ENCODE results near the gene EFNA3. TPM values are rescaled to one million over a fixed set of nuclear protein-coding genes. Genes with fewer than 3 reads are reported as not detected.

The EFNA3 gene
- polyA plus RNA-seq, 3 donors: 4.8 to 6.5 (median 6.1) TPM

DNA sequence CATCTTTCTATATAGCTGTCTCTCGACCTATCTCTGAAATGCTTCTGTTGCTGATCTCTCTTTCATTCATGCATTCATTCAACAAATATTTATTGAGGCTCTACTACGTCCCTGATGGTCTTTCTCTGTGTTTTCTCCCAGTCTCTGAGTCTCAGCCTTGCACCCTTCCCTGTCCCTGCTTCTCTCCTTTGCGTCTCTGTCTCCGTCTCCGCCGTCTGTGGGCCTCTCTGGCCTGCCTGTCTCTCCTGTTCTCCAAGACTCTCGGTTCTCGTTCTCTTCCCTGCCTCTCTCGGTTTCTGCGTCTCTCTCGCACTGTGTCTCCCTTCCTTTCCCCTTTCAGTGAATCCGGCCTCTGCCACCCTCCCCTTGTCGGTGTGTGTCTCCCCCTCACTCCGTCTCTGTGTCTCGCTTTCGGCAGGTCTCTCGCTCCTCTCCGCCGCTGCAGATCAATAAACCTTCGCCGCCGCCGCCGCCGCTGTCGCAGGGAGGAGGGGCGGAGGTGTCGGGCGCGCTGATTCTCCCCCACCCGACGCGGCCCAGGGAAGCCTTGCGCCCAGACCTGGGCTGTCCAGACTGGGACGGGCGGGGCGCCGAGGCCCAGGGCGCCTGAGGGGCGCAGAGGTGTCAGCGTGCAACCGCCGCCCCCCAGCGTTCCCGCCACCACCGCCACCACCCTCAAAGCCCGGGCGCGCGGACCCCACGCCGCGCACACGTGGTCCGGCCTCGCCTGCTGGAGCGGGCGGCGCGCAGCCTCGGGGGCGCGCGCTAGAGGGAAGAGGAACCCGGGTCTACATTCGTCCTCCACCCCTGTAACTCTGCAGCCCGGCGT is 3.0 kb downstream of the EFNA3 start:
- no peak for DNase-seq (ENCODE audit: low read depth in 3 of 3, low spot score in 2 of 3)

DNA sequence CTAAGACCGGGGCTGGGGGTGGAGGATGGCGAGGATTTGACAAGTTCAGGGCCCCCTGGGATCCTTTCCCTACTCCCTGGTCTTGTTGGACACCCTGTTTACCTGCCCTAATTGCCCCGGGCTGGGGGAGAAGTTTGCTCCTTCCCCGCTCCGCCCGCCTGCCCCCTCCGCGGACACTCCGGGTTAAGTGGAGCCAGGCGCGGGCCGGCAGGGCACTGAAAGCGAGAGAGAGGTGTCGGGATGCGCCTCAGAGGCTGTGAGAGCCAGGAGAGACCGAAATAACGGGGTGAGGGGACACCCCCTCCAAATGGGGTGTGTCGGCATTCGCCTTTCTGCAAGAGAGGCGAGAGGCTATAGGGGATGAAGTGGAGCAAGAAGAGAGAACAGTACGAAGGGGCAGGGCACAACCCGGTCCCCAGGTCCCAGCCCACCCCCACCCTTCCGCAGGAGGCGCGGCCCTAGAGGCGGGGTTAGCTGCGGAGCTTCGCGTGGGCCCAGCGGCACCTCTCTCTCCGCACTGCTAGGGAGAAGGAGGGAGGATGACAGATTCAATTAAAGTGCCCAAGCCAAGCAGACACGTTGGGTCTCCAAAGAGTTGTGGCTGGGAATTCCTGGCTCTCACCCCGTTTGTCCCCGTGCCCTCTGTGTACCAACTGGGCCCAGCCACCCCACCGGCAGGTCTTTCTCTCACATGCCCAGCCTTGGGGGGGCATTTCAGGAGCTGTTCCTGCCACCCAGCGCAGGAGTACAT is 3.8 kb downstream of the EFNA3 start:
- no peak for DNase-seq (ENCODE audit: low read depth in 3 of 3, low spot score in 2 of 3)

DNA sequence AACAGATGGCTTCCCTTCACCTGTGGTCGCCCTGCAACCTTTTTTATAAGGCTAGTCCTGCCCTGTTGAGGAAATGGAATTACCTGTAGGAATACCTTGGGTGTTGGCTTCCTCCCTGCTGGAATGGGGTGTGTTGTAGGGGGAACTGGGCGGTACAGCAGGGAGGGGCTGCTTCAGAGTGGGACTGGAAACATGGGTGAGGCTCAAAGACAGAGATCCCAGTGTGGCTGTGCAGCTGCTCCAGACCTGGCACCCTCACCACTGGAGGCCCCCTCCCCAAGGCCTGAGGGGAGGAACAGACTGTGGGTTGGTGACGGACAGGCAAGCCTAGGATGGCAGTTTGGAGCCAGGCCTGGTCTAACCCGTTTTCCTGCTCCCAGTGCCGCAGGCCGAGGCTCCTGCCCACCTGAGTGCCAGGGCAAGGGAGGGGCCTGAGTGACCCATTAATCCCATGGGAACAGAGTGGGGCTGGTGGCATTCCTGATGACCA is 4.5 kb downstream of the EFNA3 start:
- DNase-seq (ENCODE audit: low read depth in 3 of 3, low spot score in 2 of 3): no peak

DNA sequence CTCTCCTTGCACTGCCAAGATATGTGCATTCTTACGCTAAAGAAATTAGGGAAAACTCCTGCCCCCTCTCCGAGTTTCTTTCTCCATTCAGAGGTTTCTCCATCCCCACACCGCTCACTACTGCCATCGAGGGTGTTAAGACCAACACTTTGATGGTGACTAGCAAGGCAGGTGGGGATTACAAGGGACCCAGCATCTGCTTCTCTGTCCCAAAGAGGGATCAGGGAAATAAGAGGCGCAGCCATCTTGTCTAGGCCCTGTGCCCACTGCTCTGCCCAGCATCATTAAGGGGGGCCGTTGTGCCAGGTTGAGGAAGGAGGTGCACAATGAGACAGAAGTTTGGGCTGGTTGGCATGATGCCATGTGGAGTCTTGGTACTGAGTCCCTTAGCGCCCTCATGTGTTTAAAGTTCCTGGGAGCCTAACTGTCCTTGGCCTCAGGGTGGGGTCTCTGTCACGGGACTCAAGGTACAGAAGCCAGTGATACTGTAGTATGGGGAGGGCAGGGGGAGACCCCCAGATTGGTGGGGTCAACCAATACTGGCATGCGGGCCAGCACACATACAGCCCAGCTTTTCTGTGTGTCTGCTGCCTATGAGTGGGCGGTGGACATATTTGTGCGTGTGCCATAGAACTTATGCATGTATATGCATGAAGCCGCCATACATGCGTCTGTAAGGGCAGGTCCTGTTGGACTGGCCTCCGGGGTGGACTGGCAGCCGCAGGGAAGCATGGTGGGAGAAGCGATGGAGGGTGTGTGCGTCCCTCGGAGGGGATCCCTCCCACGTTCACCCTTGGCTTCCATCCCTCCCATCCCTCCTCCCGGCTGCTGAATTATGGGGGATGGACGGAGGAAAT is 5.5 kb downstream of the EFNA3 start:
- no peak for DNase-seq (ENCODE audit: low read depth in 3 of 3, low spot score in 2 of 3)

DNA sequence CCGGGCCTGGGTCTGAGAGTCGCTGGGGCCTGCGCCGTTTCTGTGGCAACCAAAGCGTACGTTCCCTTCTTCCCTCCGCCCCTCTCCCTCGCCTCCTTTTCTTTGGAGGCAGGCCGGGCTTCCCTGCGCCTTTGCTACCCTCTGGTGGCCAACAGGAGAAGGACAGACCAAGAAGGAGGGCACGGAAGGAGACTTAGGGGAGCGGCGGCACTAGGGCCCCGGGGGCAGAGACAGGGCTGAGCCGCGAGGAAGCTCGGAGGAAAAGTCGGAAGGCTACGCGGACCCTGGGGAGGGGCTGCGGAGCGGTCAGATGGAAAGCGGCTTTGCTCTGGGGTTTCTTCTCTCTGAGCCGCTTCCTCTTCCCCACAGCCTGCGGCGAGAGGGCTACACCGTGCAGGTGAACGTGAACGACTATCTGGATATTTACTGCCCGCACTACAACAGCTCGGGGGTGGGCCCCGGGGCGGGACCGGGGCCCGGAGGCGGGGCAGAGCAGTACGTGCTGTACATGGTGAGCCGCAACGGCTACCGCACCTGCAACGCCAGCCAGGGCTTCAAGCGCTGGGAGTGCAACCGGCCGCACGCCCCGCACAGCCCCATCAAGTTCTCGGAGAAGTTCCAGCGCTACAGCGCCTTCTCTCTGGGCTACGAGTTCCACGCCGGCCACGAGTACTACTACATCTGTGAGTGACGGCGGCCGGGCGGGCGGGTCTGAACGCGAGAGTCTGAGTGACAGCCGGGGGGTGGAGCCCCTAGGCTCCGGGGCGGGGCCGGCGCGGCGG is 6.3 kb downstream of the EFNA3 start:
- peak; percentile 93 to 99 (median 94) for DNase-seq (ENCODE audit: low read depth in 3 of 3, low spot score in 2 of 3)

DNA sequence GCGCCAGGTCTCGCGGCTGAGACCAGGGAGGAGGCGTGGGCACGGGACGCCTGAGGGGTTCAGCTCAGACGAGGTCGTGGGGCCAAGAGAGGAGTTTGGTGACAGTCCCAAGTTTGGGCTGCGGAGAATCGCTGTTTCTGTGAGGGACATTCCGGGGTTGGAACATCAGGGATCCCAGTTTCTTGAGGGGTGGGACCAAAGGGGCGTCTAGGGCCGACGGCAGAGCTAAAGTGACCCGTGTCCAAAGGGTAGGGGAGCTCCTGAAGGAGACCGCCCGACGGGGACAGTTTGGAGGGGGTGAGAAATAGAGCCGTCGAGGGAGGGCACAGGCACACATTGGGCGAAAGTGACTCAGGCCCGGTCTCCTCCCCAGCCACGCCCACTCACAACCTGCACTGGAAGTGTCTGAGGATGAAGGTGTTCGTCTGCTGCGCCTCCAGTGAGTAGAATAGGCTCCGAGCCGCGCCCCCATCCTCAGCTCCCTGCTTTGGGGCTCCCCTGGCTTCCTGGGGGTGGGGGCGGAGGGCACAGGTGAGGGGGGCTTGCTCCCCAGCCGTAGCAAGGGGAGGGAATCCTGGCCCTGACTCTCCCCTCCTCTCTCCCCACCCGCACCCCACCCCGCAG is 7.0 kb downstream of the EFNA3 start:
- DNase-seq (ENCODE audit: low read depth in 3 of 3, low spot score in 2 of 3): no peak

DNA sequence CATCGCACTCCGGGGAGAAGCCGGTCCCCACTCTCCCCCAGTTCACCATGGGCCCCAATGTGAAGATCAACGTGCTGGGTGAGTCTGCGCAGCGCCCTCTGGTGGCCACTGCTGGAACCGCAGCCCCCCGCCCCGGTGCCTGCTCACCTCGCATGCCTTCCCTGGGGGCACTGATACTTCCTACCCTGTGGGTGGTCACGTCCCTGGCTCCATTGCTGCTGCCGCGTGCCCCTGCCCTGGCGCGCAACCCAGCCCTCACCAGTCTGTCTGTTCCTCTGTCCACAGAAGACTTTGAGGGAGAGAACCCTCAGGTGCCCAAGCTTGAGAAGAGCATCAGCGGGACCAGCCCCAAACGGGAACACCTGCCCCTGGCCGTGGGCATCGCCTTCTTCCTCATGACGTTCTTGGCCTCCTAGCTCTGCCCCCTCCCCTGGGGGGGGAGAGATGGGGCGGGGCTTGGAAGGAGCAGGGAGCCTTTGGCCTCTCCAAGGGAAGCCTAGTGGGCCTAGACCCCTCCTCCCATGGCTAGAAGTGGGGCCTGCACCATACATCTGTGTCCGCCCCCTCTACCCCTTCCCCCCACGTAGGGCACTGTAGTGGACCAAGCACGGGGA is 7.6 kb downstream of the EFNA3 start:
- no peak for DNase-seq (ENCODE audit: low read depth in 3 of 3, low spot score in 2 of 3)

DNA sequence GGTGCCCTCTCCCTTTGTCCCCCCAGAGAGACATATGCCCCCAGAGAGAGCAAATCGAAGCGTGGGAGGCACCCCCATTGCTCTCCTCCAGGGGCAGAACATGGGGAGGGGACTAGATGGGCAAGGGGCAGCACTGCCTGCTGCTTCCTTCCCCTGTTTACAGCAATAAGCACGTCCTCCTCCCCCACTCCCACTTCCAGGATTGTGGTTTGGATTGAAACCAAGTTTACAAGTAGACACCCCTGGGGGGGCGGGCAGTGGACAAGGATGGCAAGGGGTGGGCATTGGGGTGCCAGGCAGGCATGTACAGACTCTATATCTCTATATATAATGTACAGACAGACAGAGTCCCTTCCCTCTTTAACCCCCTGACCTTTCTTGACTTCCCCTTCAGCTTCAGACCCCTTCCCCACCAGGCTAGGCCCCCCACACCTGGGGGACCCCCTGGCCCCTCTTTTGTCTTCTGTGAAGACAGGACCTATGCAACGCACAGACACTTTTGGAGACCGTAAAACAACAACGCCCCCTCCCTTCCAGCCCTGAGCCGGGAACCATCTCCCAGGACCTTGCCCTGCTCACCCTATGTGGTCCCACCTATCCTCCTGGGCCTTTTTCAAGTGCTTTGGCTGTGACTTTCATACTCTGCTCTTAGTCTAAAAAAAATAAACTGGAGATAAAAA is 8.4 kb downstream of the EFNA3 start:
- DNase-seq (ENCODE audit: low read depth in 3 of 3, low spot score in 2 of 3): no peak

DNA sequence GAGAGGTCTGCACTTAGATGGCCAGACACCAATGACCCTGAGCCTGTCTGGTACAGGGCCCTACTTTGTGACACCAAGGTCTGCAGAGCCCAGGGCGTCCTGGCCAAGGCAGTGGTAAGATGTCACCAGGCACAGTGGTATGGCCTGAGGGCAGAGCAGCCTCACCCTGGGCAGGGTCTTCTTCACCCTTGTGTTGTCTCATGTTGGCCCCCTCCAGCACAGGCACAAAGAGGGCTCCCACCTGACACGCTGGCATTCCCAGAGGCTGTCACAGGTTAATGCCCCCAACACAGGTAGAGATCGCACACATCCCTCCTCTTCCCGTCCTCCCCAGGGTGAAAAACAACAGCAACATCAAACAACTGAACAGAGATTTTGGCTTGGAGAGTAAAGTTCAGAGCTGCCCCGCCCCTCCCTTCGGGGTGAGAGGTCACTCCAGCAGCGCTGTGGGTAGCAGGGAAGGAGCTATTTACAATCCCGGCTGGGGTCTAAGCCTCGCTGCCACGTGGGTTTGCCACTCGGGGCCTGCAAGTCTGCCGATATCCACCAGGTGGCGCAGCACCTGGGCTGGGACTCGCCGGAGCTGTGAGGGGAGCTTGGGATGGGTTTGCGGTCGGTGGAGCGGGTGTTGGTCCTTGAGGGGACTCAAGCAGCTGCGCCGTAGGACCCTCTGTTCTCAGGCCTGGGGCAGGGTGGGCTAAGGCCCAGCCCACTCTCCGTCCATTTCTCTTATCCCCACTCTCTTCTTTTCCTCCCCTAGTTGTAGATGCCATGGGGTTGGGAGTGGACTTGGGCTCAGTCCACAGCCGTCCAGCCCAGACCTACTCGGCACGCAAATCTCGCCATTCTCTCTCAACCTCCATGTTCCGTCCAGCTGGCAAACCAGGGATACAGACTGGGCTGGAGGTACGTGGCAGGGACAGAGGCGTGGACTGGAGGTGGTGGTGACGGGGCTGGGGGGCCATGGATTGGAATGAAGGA is 12.7 kb downstream of the EFNA3 start:
- no peak for DNase-seq (ENCODE audit: low read depth in 3 of 3, low spot score in 2 of 3)

DNA sequence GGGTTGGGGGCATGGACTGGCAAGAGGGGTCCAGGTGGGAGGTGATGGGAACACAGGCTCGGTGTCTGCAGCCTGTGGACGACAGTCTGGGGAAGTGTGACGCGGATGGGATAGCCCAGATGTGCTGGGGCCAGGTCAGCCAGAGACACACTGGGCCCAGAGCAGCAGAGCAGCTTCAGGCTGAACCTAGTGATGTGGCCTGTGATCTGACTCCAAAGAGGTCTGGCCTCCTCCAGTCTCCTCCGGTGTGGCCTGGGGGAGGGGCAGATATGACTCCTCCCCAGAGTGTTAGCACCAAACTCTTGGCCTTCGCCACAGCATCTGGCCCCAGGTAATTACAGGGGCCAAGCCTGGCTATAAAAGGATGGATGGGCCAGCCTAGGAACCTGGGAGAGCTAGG is 13.5 kb downstream of the EFNA3 start:
- DNase-seq (ENCODE audit: low read depth in 3 of 3, low spot score in 2 of 3): no peak

DNA sequence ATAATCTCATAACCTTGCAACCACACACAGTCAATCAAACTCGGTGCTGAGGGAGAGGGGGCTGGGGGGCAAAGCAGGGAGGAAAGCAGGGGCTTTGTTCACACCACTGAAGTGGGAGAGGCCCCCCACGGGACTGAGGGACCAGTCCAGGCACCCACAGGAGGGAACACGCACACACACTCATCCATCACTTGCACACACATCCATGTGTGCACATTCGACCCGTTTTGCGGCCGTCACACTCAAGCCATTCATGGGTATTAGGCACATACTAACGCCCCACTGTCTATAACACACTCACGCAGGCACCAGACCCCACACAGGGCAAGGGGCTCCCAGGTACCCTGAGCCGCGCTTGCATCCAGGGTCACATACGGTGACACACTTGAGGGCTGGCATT is 14.0 kb downstream of the EFNA3 start:
- DNase-seq (ENCODE audit: low read depth in 3 of 3, low spot score in 2 of 3): no peak

DNA sequence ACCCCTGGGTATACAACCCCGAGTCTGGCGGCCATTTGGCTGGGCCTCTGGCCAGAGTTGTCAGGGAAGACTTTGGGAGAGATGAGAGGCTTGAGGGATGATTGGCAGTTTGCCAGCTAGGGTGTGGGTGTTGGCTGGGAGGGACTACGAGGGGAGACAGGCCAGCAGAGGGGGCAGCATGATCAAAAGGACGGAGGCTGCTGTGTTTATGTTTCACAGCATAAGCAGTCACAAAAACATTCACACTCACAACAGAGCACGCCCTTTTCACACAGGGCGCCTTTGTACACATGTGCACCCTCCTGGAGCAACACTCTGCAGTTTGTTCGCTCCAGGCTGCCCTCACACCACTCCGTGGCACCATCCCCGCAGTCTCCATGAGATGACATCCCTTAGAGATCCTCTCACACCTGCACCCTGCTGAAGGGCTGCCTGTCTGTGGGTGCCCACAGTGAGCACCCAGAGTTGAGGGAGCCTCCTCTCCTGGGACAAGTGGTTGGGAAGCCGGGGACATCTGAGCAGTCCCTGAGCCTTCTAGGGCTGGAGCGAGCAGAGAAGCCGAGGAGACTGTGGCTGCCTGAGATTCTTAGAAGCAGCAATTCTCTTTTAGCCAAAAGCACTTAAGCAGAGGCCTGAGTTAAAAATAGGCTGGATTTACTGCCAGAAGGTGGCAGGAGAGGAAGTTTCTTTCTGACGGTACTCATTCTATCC is 15.4 kb downstream of the EFNA3 start:
- DNase-seq (ENCODE audit: low read depth in 3 of 3, low spot score in 2 of 3): no peak

DNA sequence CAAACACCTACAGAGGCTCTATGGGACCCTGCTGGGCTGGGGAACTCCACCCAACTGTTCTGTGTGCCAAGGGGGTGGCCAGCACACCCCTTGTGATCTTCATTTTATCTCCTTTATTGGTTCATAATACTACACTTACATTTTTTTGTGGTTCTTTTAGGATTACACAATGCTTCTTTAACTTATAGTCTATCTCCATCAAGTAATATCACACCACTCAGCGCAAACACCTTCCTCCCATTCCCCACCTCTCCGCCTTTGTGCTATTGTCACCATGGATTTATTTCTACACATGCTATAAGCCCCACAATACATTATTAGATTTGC is 15.9 kb downstream of the EFNA3 start:
- no peak for DNase-seq (ENCODE audit: low read depth in 3 of 3, low spot score in 2 of 3)

DNA sequence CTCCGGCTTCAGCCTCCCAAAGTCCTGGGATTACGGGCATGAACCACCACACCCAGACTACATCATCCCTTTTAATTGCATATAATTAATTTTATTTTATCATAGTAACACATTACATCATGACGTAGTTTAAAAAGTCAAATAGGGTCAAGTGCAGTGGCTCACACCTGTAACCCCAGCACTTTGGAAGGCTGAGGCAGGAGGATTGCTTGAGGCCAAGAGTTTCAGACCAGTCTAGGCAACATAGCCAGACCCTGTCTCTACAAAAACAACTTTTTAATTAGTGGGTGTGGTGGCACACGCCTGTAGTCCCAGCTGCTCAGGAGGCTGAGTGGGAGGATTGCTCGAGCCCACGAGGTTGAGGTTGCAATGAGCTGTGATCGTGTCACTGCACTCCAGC is 20.7 kb downstream of the EFNA3 start:
- DNase-seq (ENCODE audit: low read depth in 3 of 3, low spot score in 2 of 3): no peak

DNA sequence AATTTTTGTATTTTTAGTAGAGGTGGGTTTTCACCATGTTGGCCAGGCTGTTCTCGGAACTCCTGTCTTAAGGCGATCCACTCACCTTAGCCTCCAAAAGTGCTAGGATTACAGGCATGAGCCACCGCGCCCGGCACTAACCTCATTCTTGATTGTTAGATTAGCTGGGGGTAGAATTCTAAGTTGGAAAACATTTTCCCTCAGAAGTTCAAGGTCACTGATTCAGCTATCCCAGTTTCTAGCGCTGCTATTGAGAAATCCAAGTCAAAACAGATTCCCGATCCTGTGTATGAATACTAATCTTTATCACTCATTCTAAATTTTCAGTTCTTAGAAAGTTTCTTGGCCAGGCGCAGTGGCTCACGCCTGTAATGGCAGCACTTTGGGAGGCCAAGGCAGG is 24.7 kb downstream of the EFNA3 start:
- no peak for DNase-seq (ENCODE audit: low read depth in 3 of 3, low spot score in 2 of 3)

DNA sequence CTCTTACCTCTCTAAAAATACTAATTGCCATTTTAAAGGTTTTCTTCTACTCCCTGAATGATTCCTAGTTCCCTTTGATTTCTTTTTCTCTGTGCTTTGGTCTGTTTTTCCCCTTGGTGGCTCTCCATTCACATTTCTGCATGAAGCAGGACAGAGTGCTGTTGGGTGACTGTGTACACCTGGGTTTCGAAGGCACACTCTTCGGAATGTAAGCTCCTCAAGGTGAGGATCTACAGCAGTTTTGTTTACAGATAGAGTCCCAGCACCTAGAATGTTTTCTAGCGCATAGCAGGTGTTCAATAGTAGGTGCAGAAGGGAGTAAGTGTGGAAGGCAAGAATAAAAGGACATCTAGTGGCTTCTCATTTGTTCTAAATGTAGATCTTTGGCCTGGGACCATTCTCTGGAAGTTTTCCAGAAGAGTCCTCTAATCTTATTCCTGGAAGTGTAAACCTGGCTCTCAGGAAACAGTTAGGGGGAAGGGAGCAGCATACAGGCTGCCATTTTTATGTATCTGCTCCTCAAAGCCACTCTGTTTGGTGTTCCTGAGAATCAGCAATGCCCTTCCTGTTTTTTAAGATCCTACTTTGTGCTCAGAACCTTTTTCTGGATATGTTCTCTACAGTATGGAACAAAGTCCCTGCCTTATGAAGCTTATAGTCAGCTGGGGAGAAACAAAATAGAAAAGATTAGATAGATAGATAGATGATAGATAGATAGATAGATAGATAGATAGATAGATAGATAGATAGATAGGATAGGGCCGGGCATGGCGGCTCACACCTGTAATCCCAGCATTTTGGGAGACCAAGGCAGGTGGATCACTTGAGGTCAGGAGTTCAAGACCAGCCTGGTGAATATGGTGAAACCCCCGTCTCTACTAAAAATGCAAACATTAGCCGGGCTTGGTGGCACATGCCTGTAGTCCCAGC is 26.2 kb downstream of the EFNA3 start:
- DNase-seq (ENCODE audit: low read depth in 3 of 3, low spot score in 2 of 3): no peak
